ENCODE data around the gene MAU2.
"Not testable (repeated sequence)": the region's sequence is repeated elsewhere in the genome, so short reads cannot be mapped to it uniquely, and the experiment has no call there.

The MAU2 gene

DNA sequence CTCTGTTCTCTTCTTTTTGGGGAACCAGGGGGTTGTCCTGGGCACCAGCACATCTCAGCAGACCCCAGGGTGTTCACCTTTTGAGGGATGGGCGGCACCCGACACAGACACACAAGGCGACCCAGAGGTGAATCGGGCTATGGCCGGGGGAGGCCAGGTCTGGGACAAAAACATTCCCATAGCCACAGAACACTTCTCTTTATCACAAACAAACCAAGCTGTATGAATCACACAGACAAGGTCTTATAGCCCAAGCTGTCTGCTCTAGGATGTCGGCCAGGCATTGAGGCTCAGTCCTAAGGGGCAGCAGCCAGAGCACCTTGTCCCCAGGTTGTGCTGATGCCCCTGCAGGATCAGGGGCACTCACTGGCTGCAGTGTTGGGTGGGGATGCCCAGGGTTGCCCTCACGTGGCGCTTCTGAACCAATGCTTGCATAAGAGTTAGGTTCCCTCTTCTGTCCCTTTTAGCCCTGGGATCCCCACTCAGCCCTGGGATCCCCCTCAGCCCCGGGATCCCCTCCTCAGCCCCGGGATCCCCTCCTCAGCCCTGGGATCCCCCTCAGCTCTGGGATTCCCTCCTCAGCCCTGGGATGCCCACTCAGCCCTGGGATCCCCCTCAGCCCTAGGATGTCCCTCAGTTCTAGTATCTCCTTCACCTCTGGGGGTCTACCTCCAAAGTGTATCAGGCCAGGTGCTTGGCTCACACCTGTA is 26.9 kb downstream of the MAU2 start:
- H3K9ac ChIP-seq (ENCODE audit: low read depth, low read length) = no peak overlapping the region
- no peaks in the 10 kb centered on the region for H3K4me1 ChIP-seq (ENCODE audit: insufficient read depth, low read length)
- no peaks in the 10 kb centered on the region for H3K9me3 ChIP-seq (ENCODE audit: control insufficient read depth, insufficient read depth, low read length)
- H3K36me3 ChIP-seq (ENCODE audit: insufficient read depth, low read length) = peaks cover 14% of the 10 kb centered on the region

DNA sequence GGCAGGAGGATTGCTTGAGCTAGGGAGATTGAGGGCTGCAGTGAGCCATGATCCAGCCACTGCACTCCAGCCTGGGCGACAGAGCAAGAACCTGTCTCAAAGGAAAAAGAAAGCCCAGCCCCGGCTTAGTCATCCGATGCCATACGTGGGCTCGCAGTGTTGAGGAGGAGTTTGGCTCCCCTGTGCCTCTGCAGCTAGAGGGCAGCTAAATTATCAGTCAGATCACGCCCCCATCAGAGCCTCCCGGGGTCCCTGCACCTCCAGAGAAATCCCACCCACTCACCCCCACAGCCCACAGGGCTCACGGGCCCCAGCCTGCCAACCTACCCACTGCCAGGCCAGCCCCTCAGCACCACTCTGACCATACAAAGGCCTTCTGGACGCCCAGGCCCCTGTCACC is 27.6 kb downstream of the MAU2 start:
- H3K9ac ChIP-seq (ENCODE audit: low read depth, low read length) = no peak overlapping the region
- no peaks in the 10 kb centered on the region for H3K4me1 ChIP-seq (ENCODE audit: insufficient read depth, low read length)
- H3K36me3 ChIP-seq (ENCODE audit: insufficient read depth, low read length) = peaks cover 14% of the 10 kb centered on the region
- H3K9me3 ChIP-seq (ENCODE audit: control insufficient read depth, insufficient read depth, low read length) = no peaks in the 10 kb centered on the region

DNA sequence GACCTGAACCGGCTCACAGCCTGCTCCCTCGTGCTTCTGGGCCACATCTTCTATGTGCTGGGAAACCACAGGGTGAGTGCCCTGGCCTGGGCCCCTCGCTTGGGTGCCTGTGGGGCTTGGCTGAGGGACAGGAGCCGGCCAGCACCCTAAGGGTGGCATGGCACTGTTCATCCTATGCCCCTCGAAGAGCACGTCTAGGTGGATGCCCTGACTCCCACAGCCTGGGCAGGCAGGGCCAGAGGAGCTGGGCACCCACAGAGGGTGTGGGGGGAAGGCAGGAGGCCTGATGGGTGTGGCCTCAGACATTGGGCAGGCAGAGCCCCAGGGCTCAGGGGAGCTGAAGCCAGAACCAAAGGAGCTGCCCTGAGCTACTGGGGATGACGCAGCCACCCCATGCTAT is 28.7 kb downstream of the MAU2 start:
- H3K36me3 ChIP-seq (ENCODE audit: insufficient read depth, low read length) = peaks cover 14% of the 10 kb centered on the region
- H3K9me3 ChIP-seq (ENCODE audit: control insufficient read depth, insufficient read depth, low read length) = no peaks in the 10 kb centered on the region
- no peaks in the 10 kb centered on the region for H3K4me1 ChIP-seq (ENCODE audit: insufficient read depth, low read length)
- H3K9ac ChIP-seq (ENCODE audit: low read depth, low read length) = no peak overlapping the region

DNA sequence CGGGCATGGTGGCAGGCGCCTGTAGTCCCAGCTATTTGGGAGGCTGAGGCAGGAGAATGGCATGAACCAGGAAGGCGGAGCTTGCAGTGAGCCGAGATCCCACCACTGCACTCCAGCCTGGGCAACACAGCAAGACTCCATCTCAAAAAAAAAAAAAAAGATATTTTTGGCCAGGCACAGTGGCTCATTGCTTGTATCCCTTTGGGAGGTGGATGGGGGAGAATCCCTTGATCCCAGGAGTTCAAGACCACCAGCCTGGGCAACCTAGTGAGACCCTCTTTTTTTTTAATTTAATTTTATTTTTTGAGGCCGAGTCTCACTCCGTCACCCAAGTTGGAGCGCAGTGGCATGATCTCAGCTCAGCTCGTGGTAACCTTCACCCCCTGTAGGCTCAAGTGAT is 30.1 kb downstream of the MAU2 start:
- not testable (repeated sequence) for H3K9ac ChIP-seq (ENCODE audit: low read depth, low read length); H3K4me1 ChIP-seq (ENCODE audit: insufficient read depth, low read length); H3K9me3 ChIP-seq (ENCODE audit: control insufficient read depth, insufficient read depth, low read length)
- peaks cover 18% of the 10 kb centered on the region for H3K36me3 ChIP-seq (ENCODE audit: insufficient read depth, low read length)

DNA sequence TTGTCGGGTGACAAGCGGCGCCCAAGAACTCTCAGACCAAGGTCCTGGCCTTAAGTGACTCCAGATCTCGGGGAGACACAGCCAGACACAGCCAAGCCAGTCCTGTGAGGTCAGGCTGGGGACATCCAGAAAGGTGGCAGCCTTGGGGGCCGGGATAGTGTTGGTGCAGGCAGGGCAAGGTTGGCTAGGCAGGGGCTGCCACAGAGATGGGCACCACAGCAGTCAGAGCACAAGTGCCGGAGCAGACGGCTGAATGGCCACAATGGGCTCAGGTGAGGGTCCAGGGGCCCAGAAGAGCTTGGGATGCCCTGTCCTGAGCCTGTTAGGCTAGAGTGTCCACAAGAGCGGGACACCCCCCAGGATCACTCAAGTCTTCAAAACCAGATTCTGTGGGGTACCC is 32.2 kb downstream of the MAU2 start:
- H3K4me1 ChIP-seq (ENCODE audit: insufficient read depth, low read length) = no peaks in the 10 kb centered on the region
- no peak overlapping the region for H3K9ac ChIP-seq (ENCODE audit: low read depth, low read length)
- no peaks in the 10 kb centered on the region for H3K9me3 ChIP-seq (ENCODE audit: control insufficient read depth, insufficient read depth, low read length)
- H3K36me3 ChIP-seq (ENCODE audit: insufficient read depth, low read length) = peaks cover 18% of the 10 kb centered on the region

DNA sequence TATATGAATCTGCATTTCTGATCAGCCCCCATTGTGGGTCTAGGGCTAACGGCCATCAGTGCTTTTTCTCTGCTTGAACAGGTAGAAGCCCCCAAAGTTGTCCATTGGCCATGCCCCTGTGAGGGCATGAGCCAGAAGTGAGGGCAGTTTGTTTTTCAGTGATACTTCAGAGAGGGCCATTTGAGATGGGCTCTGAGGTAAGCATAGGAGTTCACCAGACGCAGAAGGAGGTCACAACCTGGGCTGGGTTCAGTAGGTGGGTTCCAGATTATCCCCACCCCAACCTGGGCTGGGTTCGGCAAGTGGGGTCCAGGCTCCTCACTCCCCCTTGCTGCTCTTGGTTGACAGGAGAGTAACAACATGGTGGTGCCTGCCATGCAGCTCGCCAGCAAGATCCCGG is 33.4 kb downstream of the MAU2 start:
- no peak overlapping the region for H3K9ac ChIP-seq (ENCODE audit: low read depth, low read length)
- H3K4me1 ChIP-seq (ENCODE audit: insufficient read depth, low read length) = no peaks in the 10 kb centered on the region
- H3K36me3 ChIP-seq (ENCODE audit: insufficient read depth, low read length) = peaks cover 18% of the 10 kb centered on the region
- H3K9me3 ChIP-seq (ENCODE audit: control insufficient read depth, insufficient read depth, low read length) = no peaks in the 10 kb centered on the region

DNA sequence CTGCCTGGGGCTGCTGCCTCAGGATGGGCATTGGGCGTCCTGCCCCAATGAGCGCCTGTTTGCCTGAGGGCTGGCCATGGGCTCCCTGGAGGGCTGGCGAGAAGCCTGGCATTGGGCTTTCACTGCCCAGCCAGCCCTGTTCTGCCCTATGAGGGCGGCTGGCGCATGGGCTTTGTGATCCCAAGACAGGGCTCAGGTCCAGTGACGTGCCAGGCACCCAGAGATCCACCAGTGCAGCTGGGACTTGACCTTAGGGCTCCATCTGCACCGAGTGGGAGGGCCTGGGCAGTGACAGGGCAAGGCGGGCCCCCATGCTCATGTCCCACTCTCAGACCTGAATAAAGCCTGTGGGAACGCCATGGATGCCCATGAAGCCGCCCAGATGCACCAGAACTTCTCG is 34.3 kb downstream of the MAU2 start:
- H3K9me3 ChIP-seq (ENCODE audit: control insufficient read depth, insufficient read depth, low read length) = no peaks in the 10 kb centered on the region
- peaks cover 14% of the 10 kb centered on the region for H3K36me3 ChIP-seq (ENCODE audit: insufficient read depth, low read length)
- no peaks in the 10 kb centered on the region for H3K4me1 ChIP-seq (ENCODE audit: insufficient read depth, low read length)
- no peak overlapping the region for H3K9ac ChIP-seq (ENCODE audit: low read depth, low read length)

DNA sequence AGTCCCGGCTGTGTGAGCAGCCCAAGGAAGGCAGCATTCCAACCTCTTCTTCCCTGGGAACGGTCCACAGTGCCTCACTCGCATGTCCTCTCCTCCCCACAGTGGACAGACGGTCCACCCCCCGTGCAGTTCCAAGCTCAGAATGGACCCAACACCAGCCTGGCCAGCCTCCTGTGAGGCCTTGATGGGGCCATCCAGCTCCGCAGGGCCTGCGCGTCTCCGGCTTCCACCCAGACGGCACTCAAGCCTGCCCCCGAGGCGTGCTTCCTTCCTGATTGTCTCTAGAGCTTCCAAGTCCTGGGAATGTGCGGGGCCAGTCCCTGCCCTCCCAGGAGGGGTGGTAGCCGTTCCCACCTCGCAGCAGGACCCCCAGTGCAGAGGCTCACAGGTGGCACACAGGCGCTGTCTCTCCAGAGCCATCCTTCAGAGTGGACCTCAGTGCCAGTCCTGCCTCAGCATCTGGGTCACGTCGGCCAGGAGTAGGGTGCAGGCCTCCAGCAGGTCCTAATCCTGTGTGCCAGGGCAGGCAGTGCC is 35.0 kb downstream of the MAU2 start:
- H3K9ac ChIP-seq (ENCODE audit: low read depth, low read length) = no peak overlapping the region
- peaks cover 14% of the 10 kb centered on the region for H3K36me3 ChIP-seq (ENCODE audit: insufficient read depth, low read length)
- no peaks in the 10 kb centered on the region for H3K9me3 ChIP-seq (ENCODE audit: control insufficient read depth, insufficient read depth, low read length)
- no peaks in the 10 kb centered on the region for H3K4me1 ChIP-seq (ENCODE audit: insufficient read depth, low read length)

DNA sequence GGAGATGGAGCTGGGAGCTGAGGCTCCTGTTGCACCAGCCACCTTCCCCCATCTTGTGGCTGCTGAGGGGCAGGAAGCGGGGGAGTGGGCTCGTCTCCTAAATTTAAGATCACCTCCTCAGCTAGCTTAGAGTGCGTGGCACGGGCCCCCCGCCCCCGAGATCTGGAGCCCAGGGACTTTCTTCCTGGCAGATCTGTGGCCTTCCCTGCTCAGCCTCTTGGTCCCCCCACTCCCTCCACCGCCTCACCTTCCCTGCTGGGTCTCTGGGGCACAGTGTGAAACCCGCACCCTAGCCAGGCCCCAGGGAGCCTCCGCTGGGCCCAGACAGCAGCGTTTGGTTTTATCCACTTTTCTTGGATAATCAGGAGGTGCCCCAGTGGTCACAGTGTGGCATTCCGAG is 35.9 kb downstream of the MAU2 start:
- Histone ChIP-seq H3K36me3 (ENCODE audit: insufficient read depth, low read length) (peaks cover 14% of the 10 kb centered on the region), H3K9ac (ENCODE audit: low read depth, low read length) (no peak overlapping the region), H3K4me1 (ENCODE audit: insufficient read depth, low read length) (no peaks in the 10 kb centered on the region), H3K9me3 (ENCODE audit: control insufficient read depth, insufficient read depth, low read length) (no peaks in the 10 kb centered on the region)

DNA sequence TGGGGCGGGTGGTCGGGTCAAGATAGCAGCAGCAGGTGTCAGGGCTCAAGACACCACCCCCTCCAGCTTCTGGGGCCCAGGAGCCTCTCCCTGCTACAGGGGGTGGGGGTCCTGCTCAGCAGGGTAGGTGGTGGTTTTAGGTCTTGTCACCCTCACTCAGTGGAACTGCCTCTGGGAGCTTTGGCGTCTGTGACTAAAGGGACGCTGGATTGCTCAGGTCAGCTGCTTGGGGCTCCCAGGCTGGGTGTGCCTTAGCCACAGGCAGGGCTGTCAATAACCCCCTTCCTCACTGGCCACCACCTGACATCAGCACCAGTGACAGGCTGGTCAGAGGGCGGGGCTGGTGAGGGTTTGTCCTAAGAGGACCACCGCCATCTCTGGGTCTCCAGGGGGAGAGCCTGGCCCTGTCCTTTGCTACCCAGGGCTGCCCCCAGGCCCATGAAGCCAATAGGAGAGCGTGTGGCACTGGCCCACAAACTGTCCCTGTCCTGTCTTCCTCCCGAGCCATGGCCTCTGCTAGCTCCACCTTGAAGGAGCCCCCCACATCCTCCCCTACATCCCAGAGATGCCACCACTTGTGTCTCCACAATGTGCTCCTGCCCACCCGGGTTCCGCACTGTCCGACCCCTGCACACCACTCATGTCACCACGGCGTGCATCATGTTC is 36.4 kb downstream of the MAU2 start:
- no peak overlapping the region for H3K9ac ChIP-seq (ENCODE audit: low read depth, low read length)
- no peaks in the 10 kb centered on the region for H3K9me3 ChIP-seq (ENCODE audit: control insufficient read depth, insufficient read depth, low read length)
- H3K36me3 ChIP-seq (ENCODE audit: insufficient read depth, low read length) = peaks cover 14% of the 10 kb centered on the region
- no peaks in the 10 kb centered on the region for H3K4me1 ChIP-seq (ENCODE audit: insufficient read depth, low read length)

DNA sequence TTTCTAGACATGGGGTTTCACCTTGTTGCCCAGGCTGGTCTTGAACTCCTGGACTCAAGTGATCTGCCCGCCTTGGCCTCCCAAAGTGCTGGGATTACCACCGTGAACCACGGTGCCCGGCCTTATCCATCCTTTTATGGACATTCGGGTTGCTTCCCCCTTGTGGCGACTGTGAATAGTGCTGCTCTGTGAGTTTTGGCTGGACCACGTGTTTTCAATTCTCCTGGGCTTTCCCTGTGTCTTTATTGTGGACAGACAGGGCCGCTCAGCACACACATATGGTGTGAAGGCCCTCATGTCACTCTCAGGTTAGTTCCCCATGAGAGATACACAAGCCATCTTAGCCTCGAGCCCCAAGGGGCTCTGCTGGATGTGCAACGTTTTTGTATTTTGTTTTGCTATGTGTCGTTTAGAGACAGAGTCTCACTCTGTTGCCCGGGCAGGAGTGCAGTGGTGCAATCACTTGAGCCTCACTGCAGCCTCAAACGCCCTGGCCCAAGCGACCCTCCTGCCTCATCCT is 40.5 kb downstream of the MAU2 start:
- Histone ChIP-seq H3K36me3 (ENCODE audit: insufficient read depth, low read length) (peaks cover 7% of the 10 kb centered on the region; the same call in 1 of the 2 replicates), H3K9me3 (ENCODE audit: control insufficient read depth, insufficient read depth, low read length) (no peaks in the 10 kb centered on the region), H3K9ac (ENCODE audit: low read depth, low read length) (no peak overlapping the region), H3K4me1 (ENCODE audit: insufficient read depth, low read length) (peaks cover 3% of the 10 kb centered on the region; the same call in 1 of the 2 replicates)

DNA sequence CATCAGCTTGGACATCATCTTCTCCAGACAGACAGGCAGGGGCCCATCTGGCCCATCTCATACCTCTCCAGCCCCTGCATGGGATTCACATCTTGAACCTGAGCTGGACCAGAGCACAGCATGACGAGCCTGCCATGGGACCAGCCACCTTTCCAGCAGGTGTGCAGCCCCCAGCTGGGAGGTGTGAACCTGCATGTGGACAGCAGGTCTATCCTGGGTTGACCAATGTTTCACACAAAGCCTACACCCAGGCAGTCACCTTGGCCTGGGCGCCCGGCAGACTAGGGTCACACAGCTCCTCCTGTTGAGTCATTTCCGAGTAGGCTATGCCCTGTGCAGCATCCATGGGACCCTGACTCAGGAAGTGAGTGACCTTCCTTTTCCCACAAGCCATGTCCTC is 41.4 kb downstream of the MAU2 start:
- Histone ChIP-seq H3K36me3 (ENCODE audit: insufficient read depth, low read length) (no peaks in the 10 kb centered on the region), H3K9me3 (ENCODE audit: control insufficient read depth, insufficient read depth, low read length) (no peaks in the 10 kb centered on the region), H3K4me1 (ENCODE audit: insufficient read depth, low read length) (peaks cover 7% of the 10 kb centered on the region), H3K9ac (ENCODE audit: low read depth, low read length) (no peak overlapping the region)

DNA sequence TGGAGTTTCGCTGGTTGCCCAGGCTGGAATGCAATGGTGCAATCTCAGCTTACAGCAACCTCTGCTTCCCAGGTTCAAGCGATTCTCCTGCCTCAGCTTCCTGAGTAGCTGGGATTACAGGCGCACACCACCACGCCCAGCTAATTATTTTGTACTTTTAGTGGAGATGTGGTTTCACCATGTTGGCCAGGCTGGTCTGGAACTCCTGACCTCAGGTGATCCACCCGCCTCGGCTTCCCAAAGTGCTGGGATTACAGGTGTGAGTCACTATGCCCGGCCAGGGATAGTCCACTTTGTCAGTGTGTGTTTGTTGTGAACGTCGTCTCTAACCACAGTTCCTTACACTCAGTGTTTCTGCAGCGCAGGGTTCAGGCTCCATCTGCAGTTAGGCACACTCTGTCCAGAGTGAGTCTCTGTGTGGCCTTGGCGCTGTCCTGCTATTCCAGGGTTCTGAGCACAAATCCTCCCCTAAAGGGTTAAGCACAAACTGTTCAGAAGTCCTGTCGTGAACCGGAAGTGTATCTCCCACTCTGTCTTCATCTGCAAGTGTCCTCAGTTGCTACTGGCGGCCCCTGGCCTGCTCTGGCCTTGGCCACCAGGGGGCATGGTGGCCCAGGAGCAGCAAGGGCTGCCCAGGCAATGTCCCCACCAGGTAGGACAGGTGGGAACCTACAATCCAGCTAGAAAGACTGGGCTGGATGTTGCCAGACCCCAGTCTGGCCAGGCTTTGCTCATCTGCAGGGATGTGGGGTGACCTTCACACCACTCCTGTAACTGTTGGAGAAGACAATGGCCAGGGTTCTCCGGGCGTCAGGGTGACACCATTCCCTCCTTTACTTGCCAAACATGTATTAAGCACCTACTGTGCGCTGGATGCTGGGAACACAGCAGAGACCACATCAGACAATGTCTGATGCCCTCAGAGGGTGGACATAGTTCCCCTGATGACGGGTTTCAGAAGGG is 46.1 kb downstream of the MAU2 start:
- H3K4me1 ChIP-seq (ENCODE audit: insufficient read depth, low read length) = peaks cover 7% of the 10 kb centered on the region
- no peak overlapping the region for H3K9ac ChIP-seq (ENCODE audit: low read depth, low read length)
- H3K9me3 ChIP-seq (ENCODE audit: control insufficient read depth, insufficient read depth, low read length) = no peaks in the 10 kb centered on the region
- no peaks in the 10 kb centered on the region for H3K36me3 ChIP-seq (ENCODE audit: insufficient read depth, low read length)

DNA sequence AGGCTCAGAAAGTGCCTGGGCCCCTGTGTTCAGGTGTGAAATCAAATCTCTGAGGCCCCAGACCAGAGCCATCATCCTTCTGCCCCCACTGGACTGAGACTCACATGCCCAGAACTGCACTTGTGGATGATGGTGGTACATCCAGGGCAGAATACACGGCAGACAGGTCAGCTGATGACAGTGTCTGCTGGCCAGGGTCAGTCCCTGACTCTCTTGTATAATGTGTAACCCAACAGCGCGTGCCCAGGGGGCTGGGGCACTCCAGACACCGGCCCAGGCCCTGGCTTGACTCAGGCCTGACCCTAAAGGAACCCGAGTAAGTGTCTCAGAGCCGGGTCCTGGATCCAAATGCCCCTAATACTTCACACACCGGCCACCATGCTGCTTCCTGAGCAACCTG is 47.5 kb downstream of the MAU2 start:
- no peaks in the 10 kb centered on the region for H3K9me3 ChIP-seq (ENCODE audit: control insufficient read depth, insufficient read depth, low read length)
- H3K36me3 ChIP-seq (ENCODE audit: insufficient read depth, low read length) = no peaks in the 10 kb centered on the region
- H3K4me1 ChIP-seq (ENCODE audit: insufficient read depth, low read length) = peaks cover 7% of the 10 kb centered on the region
- H3K9ac ChIP-seq (ENCODE audit: low read depth, low read length) = no peak overlapping the region
